ENCODE results near the gene BPIFB1.

The BPIFB1 gene

DNA sequence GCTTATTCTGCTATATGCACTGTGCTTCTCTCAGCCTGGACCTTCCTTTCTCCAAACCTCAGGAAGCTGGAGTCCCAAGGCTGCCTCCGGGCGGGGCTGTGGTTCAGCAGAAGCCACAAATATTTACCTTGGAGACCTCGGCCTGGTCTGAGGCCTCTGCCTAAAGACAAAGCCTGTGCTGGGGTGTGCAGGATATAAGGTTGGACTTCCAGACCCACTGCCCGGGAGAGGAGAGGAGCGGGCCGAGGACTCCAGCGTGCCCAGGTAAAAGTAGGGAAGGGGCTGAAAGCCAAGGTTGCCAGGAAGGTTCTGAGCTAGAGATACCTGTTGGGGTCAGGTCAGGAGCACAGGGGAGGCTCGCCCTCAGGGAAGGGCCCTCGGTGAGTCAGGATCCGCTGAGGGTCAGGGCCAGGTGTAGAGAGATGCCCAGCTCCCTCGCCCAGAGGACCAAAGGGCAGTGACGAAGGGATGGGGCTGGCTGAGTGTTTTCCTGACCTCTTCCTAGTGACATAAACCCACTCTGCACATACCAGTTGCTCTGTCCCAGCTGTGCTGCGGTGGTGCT, at the start of gene BPIFB1:
TSS of gene BPIFB1 (plus strand) at position 224 of the 565 bp plus-strand sequence. CDS start 2,860 bp downstream, outside the sequence.
- FAIRE-seq = no peak

DNA sequence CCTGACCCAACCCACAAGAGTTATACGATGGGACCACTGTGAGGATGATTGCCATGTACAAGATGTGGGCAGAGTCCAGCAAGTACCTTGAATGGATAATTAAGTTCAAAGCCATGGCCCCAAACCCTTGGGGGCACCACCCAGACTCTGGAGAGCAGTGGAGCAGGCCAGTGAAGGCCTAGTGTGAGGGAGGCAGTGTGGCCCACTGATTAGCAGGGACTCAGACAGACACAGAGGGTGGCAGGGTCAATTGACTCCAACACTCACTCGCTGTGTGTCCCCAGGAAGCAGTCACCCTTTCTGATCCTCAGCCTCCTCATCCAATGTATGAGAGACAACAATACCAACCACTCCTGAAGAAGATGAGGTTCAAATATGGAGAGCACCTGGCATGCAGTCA, 49.0 kb upstream of the BPIFB1 start:
- FAIRE-seq = no peak

GRCh38 chr20:33235696-33236095, 47.3 kb upstream of the BPIFB1 start, which contains the start of gene BPIFA1:
BPIFA1 (plus strand) TSS chr20:33235996; CDS start chr20:33237712, 1,716 bp downstream.
- FAIRE-seq = no peak

DNA sequence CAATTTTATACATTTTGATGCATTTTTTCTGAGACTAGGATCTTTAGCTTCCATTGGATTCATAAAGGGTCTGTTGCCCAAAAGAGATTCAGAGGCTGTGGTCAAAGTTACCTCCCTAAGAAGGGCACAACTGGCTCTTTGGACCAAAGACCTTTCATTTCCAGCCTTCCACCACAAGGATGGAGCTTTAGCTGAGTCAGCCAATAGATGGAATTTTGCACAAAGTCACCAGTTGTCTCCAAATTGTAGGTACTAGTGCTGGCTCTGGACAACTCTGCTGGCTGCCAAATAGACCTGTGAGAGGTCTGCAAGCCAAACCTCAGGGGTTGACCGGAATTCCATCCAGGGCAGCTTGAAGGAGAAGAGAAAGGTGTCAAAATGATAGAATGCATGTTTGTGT, 46.7 kb upstream of the BPIFB1 start:
- FAIRE-seq = no peak

DNA sequence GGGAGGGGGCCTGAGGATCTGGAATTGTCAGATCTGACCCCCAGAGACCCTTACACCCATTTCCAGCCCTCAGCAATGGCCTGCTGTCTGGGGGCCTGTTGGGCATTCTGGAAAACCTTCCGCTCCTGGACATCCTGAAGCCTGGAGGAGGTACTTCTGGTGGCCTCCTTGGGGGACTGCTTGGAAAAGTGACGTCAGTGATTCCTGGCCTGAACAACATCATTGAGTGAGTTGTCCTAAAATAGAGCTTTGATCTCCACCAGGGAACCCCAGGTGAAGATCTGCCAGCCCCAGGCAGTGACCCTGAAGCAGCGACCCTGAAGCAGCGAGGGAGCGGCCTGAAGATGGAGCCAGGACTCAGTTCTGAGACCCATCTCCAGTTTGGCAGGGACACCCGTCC, 45.0 kb upstream of the BPIFB1 start:
- FAIRE-seq = no peak

- FAIRE-seq = no peak
These were observed 43.6 kb upstream of the BPIFB1 start for GRCh38 chr20:33239418-33239817.

DNA sequence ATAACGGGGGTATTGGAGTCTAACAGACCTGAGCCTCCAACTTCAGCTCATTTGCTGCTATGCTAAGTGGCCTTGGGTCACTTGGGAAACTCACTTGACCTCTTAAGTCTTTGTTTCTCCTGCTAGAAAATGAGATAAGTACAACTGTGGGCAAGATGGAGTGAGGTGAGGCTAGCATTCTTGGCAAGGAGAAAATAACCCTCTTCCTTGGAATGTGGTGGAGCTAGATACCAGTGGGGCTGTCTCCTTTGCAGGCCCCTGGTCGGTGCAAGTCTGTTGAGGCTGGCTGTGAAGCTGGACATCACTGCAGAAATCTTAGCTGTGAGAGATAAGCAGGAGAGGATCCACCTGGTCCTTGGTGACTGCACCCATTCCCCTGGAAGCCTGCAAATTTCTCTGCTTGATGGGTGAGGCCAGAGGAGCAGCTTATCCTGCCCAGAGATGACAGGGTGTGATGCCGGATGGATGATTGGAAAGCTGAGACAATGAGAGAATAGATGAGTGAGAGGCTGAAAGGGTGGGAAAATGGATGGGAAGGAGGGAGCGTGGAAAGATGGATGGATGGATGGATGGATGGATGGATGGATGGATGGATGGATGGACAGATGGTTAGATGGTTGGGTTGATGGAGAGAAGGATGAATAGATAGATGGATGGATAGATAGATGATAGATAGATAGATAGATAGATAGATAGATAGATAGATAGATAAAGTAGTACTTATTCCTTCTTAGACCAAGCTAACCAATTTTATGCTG, 42.9 kb upstream of the BPIFB1 start:
- FAIRE-seq = no peak

GRCh38 chr20:33240923-33241322, 42.1 kb upstream of the BPIFB1 start:
- no peak for FAIRE-seq

- FAIRE-seq = no peak
These were observed 40.5 kb upstream of the BPIFB1 start for GRCh38 chr20:33242319-33243100.

DNA sequence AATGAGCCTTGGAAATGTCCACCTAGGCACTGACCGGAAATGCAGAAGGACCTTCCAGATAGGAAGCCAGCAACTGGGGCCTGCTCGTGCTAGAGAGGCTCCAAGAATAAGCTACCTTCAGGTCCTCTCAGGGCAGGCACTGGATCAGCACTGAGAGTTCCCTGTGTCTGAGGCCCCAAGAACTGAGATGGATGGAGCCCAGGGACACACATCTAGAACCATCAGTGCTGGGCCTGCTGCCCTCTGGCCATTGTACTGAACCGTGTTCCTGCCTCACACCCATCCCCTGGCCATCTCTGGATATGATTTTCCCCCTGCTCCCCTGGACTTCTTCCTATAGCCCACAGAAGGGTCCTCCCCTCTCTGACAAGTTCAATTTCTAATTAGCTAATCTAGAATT, 36.9 kb upstream of the BPIFB1 start:
- FAIRE-seq = no peak

DNA sequence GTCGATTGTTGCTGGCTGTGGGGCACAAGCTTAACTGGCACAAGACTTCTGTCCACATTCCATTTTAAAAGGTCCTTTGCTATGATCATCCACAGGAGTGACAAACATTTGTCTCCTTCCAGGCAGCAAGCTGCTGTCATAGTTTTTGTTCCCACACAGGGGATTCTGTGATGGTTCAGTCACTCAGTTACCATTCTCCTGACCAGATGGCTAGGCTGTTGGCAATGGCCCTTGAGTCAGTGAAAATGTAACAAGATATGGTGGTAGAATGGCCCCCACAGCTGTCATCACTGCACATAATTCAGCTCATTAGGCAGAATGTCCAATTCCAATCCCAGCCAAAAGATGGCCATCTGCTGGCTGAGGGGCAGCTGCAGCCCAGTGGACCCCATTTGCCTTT, 33.6 kb upstream of the BPIFB1 start:
- FAIRE-seq = no peak

DNA sequence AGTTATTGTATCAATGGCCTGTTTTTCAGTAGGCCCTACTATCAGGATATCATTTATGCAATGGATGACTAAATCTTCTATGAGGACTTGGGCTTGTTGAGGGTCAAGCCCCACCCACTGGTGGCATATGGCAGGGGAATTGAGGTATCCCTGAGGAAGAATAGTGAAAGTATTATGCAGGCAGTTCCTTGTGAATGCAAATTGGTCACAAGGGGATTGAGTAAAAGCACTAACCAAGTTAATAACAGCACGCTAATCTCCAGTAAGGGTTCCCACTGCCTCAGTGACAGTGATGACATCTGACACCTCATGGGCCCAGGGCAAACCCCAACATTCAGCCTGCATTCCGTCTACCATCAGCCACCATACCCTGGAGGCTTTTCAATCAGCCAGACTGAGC, 32.3 kb upstream of the BPIFB1 start:
- FAIRE-seq = no peak

- no peak for FAIRE-seq
These were observed 31.5 kb upstream of the BPIFB1 start for GRCh38 chr20:33251496-33251895.

- no peak for FAIRE-seq
These were observed 30.6 kb upstream of the BPIFB1 start for GRCh38 chr20:33252460-33252859.

GRCh38 chr20:33255005-33255404, 28.0 kb upstream of the BPIFB1 start:
- FAIRE-seq = no peak

GRCh38 chr20:33257237-33257636, 25.8 kb upstream of the BPIFB1 start:
- no peak for FAIRE-seq

DNA sequence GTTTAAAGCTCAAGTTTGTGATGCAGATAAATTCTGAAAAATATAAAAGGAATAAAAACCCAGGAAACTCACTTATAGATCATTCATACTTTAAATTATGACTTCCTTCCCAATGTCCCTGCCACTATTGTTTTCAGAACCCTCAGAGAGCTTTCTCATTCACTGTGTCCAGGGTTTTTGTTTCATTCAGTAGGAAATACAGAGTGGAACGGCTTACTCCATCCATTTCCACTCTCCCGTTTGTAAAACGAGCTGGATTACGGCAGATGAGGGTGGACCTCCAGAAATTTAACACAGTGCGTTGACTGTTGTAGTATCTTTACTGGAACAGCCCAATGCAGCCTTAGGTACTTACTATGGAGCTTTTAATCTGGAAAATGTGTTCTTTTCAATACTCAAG, 23.6 kb upstream of the BPIFB1 start:
- no peak for FAIRE-seq

DNA sequence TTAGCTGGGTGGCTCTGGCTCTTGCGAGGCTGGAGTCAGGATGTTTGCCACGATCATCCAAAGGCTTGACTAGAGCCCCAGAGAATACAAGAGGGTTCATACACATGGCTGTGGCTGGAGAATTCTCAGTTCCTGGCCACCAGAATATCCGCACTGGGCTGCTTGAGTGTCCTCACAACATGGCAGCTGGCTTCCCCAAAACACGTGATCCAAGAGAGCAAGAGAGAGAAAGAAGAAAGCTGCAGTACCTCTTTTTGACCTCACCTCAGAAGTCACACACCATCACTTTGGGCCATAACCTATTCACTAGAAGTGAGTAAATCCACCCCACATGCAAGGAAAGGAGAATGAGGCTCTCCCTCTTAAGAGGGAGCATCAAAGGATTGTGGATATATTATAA, 21.5 kb upstream of the BPIFB1 start:
- FAIRE-seq = no peak

GRCh38 chr20:33262658-33263065, 20.4 kb upstream of the BPIFB1 start:
- FAIRE-seq = no peak

DNA sequence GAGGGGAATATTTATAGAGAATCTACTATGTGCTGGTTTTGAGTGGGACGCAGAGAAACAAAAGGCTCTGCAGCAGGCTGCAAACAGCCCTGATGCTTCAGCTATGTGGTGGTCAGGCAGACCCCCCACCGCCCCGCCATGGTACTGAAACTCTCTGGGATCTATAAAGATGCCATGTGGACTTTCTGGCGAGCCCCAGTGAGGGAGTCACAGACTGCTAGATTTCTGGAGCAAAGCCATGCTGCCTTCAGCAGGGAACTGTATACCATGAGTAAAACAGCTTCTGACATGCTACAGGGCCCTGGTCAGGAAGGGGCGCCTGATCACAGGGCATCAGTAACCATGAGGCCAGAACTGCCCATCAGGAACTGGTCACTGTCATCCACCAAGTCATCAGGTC, 19.2 kb upstream of the BPIFB1 start:
- no peak for FAIRE-seq

- FAIRE-seq = no peak
These were observed 15.3 kb upstream of the BPIFB1 start for GRCh38 chr20:33267701-33268100.

DNA sequence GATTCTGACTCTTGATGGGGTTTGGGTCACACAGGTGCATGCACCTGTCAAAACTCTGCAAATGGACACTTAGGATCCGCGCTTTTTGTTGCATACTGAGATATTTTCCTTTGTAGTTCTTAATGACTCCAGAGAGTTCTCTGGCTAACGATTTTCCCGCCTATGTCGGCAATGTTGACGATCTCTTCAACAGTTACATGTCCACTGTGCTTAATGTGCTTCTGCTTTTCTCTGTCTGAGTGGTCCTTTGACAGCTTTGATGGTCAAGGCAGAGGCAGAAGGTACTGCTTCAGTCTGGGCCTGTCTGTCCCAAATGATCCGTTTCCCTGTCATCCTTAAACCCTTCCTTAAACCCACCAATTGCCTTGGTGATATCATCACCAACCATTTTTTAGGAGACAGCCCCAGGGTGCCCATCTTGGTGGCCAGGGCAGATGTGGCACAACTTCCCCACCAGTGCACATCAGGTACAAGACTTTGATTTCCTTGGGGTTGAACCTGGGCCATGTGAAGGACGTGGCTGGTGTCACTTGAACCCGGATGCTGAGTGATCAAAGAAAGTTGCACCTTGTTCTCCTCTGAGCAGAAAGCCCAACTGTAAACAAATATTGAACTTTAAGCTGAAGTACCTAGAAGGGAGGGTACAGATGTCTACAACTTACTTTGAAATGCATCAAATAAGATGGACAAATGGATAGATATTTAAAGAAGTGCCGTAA, 10.7 kb upstream of the BPIFB1 start:
- FAIRE-seq = no peak

Measured in A204.1 (cell line).